ENCODE data around the gene TAAR8. TPM values are rescaled to one million over a fixed set of nuclear protein-coding genes. Genes with fewer than 3 reads are reported as not detected.
A peak's percentile ranks its signal among the peaks of the same experiment; 100 is the strongest.

The TAAR8 gene
- under 1 TPM in 1 of 8 experiments, not detected in 7; 0.17 TPM for total RNA-seq

GRCh38 chr6:132552372-132552771, at the start of gene TAAR8:
TSS of gene TAAR8 (plus strand) at chr6:132552672. CDS start at chr6:132552693, 21 bp downstream.
- H3K4me1 ChIP-seq (replicated peaks in 1 of 2): no peaks in the 10 kb centered on the region
- no peak within 1 kb of the TSS for H3K27ac ChIP-seq
- in situ Hi-C loops (cut with MboI; ENCODE audit: low pct_unique_long_range_greater_than_20kb in 2 of 9, low sequenced_read_pairs in 9 of 9, unreplicated experiment in 9 of 9): no loop called here
- no peak within 1 kb of the TSS for H3K4me3 ChIP-seq
- ATAC-seq (replicated peaks in 6 of 8): no peak
- WGBS, 10 experiments: 50 to 100% (median 94%) methylated on average over 1 to 2 of the region's 2 CpGs

GRCh38 chr6:132504757-132505156, 47.7 kb upstream of the TAAR8 start:
- Histone ChIP-seq H3K4me1 (replicated peaks in 1 of 2) (peaks cover 0 to under 1% of the 10 kb centered on the region in 2 donors), H3K4me3 (no peak overlapping the region), H3K27ac (no peak overlapping the region)
- WGBS, 10 experiments: 38 to 100% (median 80%) methylated on average over 1 to 5 of the region's 5 CpGs
- peak in 2 of 8 experiments; percentile 79 to 91 for ATAC-seq (replicated peaks in 6 of 8)
- in situ Hi-C loops (cut with MboI; ENCODE audit: low pct_unique_long_range_greater_than_20kb in 2 of 9, low sequenced_read_pairs in 9 of 9, unreplicated experiment in 9 of 9): loop anchor here in 2 of 9 experiments (25.0 kb wide), 1 partner anchor 308 kb away; the partner anchor contains the start of gene RPS12 (in 2 of the 2)

GRCh38 chr6:132505158-132505557, 47.3 kb upstream of the TAAR8 start:
- H3K4me3 ChIP-seq: no peak overlapping the region
- no peak for ATAC-seq (replicated peaks in 6 of 8)
- in situ Hi-C loops (cut with MboI; ENCODE audit: low pct_unique_long_range_greater_than_20kb in 2 of 9, low sequenced_read_pairs in 9 of 9, unreplicated experiment in 9 of 9): loop anchor here in 2 of 9 experiments (25.0 kb wide), 1 partner anchor 307 kb away; the partner anchor contains the start of gene RPS12 (in 2 of the 2)
- no peak overlapping the region for H3K27ac ChIP-seq
- 100% methylated on average over 1 of the region's 1 CpG; no CpG with 5 or more reads in 7 of the 10 experiments for WGBS, 10 experiments
- peaks cover 0 to 3% of the 10 kb centered on the region in 2 donors for H3K4me1 ChIP-seq (replicated peaks in 1 of 2)

- no peak for ATAC-seq (replicated peaks in 6 of 8)
- in situ Hi-C loops (cut with MboI; ENCODE audit: low pct_unique_long_range_greater_than_20kb in 2 of 9, low sequenced_read_pairs in 9 of 9, unreplicated experiment in 9 of 9): loop anchor here in 2 of 9 experiments (25.0 kb wide), 1 partner anchor 306 kb away; the partner anchor contains the start of gene RPS12 (in 2 of the 2)
- peaks cover 5 to 11% of the 10 kb centered on the region in 2 donors for H3K4me1 ChIP-seq (replicated peaks in 1 of 2)
- 14 to 100% (median 80%) methylated on average over 1 to 2 of the region's 2 CpGs; no CpG with 5 or more reads in 1 of the 10 experiments for WGBS, 10 experiments
- H3K4me3 ChIP-seq: no peak overlapping the region
- H3K27ac ChIP-seq: no peak overlapping the region
These were observed 46.0 kb upstream of the TAAR8 start for GRCh38 chr6:132506461-132506860.

- Histone ChIP-seq H3K4me3 (no peak overlapping the region), H3K27ac (no peak overlapping the region), H3K4me1 (replicated peaks in 1 of 2) (peaks cover 5 to 11% of the 10 kb centered on the region in 2 donors)
- 87 to 100% (median 93%) methylated on average over 2 to 5 of the region's 5 CpGs; no CpG with 5 or more reads in 1 of the 10 experiments for WGBS, 10 experiments
- ATAC-seq (replicated peaks in 6 of 8): no peak
- in situ Hi-C loops (cut with MboI; ENCODE audit: low pct_unique_long_range_greater_than_20kb in 2 of 9, low sequenced_read_pairs in 9 of 9, unreplicated experiment in 9 of 9): loop anchor here in 2 of 9 experiments (25.0 kb wide), 1 partner anchor 305 kb away; the partner anchor contains the start of gene RPS12 (in 2 of the 2)
These were observed 45.3 kb upstream of the TAAR8 start for GRCh38 chr6:132506869-132507808.

GRCh38 chr6:132511210-132511830, 41.2 kb upstream of the TAAR8 start:
- 20 to 81% (median 51%) methylated on average over 1 to 4 of the region's 4 CpGs; no CpG with 5 or more reads in 1 of the 10 experiments for WGBS, 10 experiments
- Histone ChIP-seq H3K27ac (no peak overlapping the region), H3K4me3 (peak overlapping the region in 4 of 5 donors; percentile 1 to 97 (median 85)), H3K4me1 (replicated peaks in 1 of 2) (peaks cover 5 to 11% of the 10 kb centered on the region in 2 donors)
- in situ Hi-C loops (cut with MboI; ENCODE audit: low pct_unique_long_range_greater_than_20kb in 2 of 9, low sequenced_read_pairs in 9 of 9, unreplicated experiment in 9 of 9): loop anchor here in 2 of 9 experiments (25.0 kb wide), 1 partner anchor 301 kb away; the partner anchor contains the start of gene RPS12 (in 2 of the 2)
- no peak for ATAC-seq (replicated peaks in 6 of 8)

- WGBS, 10 experiments: 0 to 40% (median 17%) methylated on average over 1 to 2 of the region's 2 CpGs; no CpG with 5 or more reads in 3 of the 10 experiments
- no peak for ATAC-seq (replicated peaks in 6 of 8)
- in situ Hi-C loops (cut with MboI; ENCODE audit: low pct_unique_long_range_greater_than_20kb in 2 of 9, low sequenced_read_pairs in 9 of 9, unreplicated experiment in 9 of 9): loop anchor here in 2 of 9 experiments (25.0 kb wide), 1 partner anchor 300 kb away; the partner anchor contains the start of gene RPS12 (in 2 of the 2)
These were observed 40.6 kb upstream of the TAAR8 start for GRCh38 chr6:132511831-132512220.

GRCh38 chr6:132512342-132512637, 40.2 kb upstream of the TAAR8 start:
- Histone ChIP-seq H3K27ac (peak overlapping the region in 1 of 2 donors; percentile 50), H3K4me1 (replicated peaks in 1 of 2) (peaks cover 5 to 11% of the 10 kb centered on the region in 2 donors), H3K4me3 (peak overlapping the region; percentile 64 to 97 (median 89))
- in situ Hi-C loops (cut with MboI; ENCODE audit: low pct_unique_long_range_greater_than_20kb in 2 of 9, low sequenced_read_pairs in 9 of 9, unreplicated experiment in 9 of 9): loop anchor here in 2 of 9 experiments (25.0 kb wide), 1 partner anchor 300 kb away; the partner anchor contains the start of gene RPS12 (in 2 of the 2)
- no peak for ATAC-seq (replicated peaks in 6 of 8)
- WGBS, 10 experiments: 0 to 4% (median 0%) methylated on average over 1 to 7 of the region's 7 CpGs

More at GRCh38 chr6:132511831-132512220, 40.6 kb upstream of the TAAR8 start:
- H3K4me1 ChIP-seq (replicated peaks in 1 of 2): peaks cover 5 to 11% of the 10 kb centered on the region in 2 donors
- no peak overlapping the region for H3K27ac ChIP-seq
- peak overlapping the region; percentile 64 to 97 (median 89) for H3K4me3 ChIP-seq

GRCh38 chr6:132512638-132513632, 39.5 kb upstream of the TAAR8 start, which contains the start of gene STX7:
TSS of gene STX7 (minus strand) at chr6:132513116. CDS start at chr6:132503530, 9,586 bp downstream.
- H3K4me1 ChIP-seq (replicated peaks in 1 of 2): peaks cover 5 to 11% of the 10 kb centered on the region in 2 donors
- WGBS, 10 experiments: 1 to 15% (median 9%) methylated on average over 2 to 14 of the region's 67 CpGs
- H3K27ac ChIP-seq: peak within 1 kb of the TSS; percentile 59 to 63
- in situ Hi-C loops (cut with MboI; ENCODE audit: low pct_unique_long_range_greater_than_20kb in 2 of 9, low sequenced_read_pairs in 9 of 9, unreplicated experiment in 9 of 9): loop anchor here in 2 of 9 experiments (25.0 kb wide), 1 partner anchor 299 kb away; the partner anchor contains the start of gene RPS12 (in 2 of the 2)
- ATAC-seq (replicated peaks in 6 of 8): peak; percentile 87 to 97 (median 96)
- H3K4me3 ChIP-seq: peak within 1 kb of the TSS; percentile 64 to 97 (median 89)

- H3K4me1 ChIP-seq (replicated peaks in 1 of 2): peaks cover 5 to 11% of the 10 kb centered on the region in 2 donors
- H3K27ac ChIP-seq: no peak overlapping the region
- 41 to 100% (median 71%) methylated on average over 1 to 3 of the region's 3 CpGs; no CpG with 5 or more reads in 1 of the 10 experiments for WGBS, 10 experiments
- in situ Hi-C loops (cut with MboI; ENCODE audit: low pct_unique_long_range_greater_than_20kb in 2 of 9, low sequenced_read_pairs in 9 of 9, unreplicated experiment in 9 of 9): loop anchor here in 2 of 9 experiments (25.0 kb wide), 1 partner anchor 298 kb away; the partner anchor contains the start of gene RPS12 (in 2 of the 2)
- ATAC-seq (replicated peaks in 6 of 8): no peak
- peak overlapping the region in 1 of 5 donors; percentile 81 for H3K4me3 ChIP-seq
These were observed 38.5 kb upstream of the TAAR8 start for GRCh38 chr6:132513831-132514545.

- H3K4me3 ChIP-seq: no peak overlapping the region
- no peak for ATAC-seq (replicated peaks in 6 of 8)
- peaks cover 5 to 8% of the 10 kb centered on the region in 2 donors for H3K4me1 ChIP-seq (replicated peaks in 1 of 2)
- no peak overlapping the region for H3K27ac ChIP-seq
- 0 to 100% (median 75%) methylated on average over 1 to 2 of the region's 2 CpGs for WGBS, 10 experiments
- in situ Hi-C loops (cut with MboI; ENCODE audit: low pct_unique_long_range_greater_than_20kb in 2 of 9, low sequenced_read_pairs in 9 of 9, unreplicated experiment in 9 of 9): loop anchor here in 2 of 9 experiments (25.0 kb wide), 1 partner anchor 297 kb away; the partner anchor contains the start of gene RPS12 (in 2 of the 2)
These were observed 37.1 kb upstream of the TAAR8 start for GRCh38 chr6:132515386-132515785.

Measured in motor neuron (in vitro differentiated cells).